SK-N-SH (cell line): Measurements from ENCODE around the gene CCR5AS.

ENCODE experiments used
- CTCF ChIA-PET: fragments of 300-600, 350-600 bp; formaldehyde crosslinking; extraction: SDS; loops from one replicate; lab custom pipeline; 2021; lab: Yijun Ruan, JAX
- POLR2A ChIA-PET: fragments of 350-600 bp; sonication (Branson Sonifier 250); formaldehyde crosslinking; extraction: SDS; loops from one replicate; lab custom pipeline; 2020; ENCODE audit warnings: antibody characterized with exemption, inconsistent platforms; lab: Yijun Ruan, JAX
- DNase-seq: peaks from one replicate; pipeline ENCODE4 v3.0.0; 2012
- H2AFZ ChIP-seq: fragments of 200-600 bp; sonication (generic); 2 replicates; pipeline ENCODE4 v1.8.1; 2016; ENCODE audit warnings: antibody characterized with exemption, mild to moderate bottlenecking, low read depth
- H3F3A ChIP-seq: fragments of 200-600 bp; sonication (generic); replicated peaks from 2 replicates; pipeline ENCODE3; 2016; ENCODE audit warnings: antibody characterized with exemption, mild to moderate bottlenecking; ENCODE audit not compliant: insufficient read depth
- H3K27ac ChIP-seq, 2 experiments: fragments of 200-500 bp in 1 of 2; fragments of 200-600 bp in 1 of 2; sonication (Bioruptor generic) in 1 of 2; sonication (generic), shearing (Covaris generic) in 1 of 2; 2 replicates each; pipeline versions ENCODE4 v1.5.1 to v1.6.1; 2014 to 2016; ENCODE audit warnings: low read depth in 2 of 2, inconsistent platforms in 1 of 2, low read length in 1 of 2, mild to moderate bottlenecking in 1 of 2, mixed read lengths in 1 of 2
- H3K27me3 ChIP-seq: fragments of 200-600 bp; sonication (generic), shearing (Covaris generic); 2 replicates; pipeline ENCODE4 v1.6.1; 2016; ENCODE audit warnings: mixed run types; ENCODE audit not compliant: insufficient read depth
- H3K36me3 ChIP-seq, 2 experiments: fragments of 200-500 bp in 1 of 2; fragments of 200-600 bp in 1 of 2; sonication (Bioruptor generic) in 1 of 2; sonication (generic) in 1 of 2; replicated peaks in 1 of 2; 2 replicates each; pipeline versions ENCODE3 to v1.5.1; 2014 to 2016; ENCODE audit warnings: low read length in 1 of 2, mild to moderate bottlenecking in 1 of 2; ENCODE audit not compliant: insufficient read depth in 2 of 2, control insufficient read depth in 1 of 2
- H3K4me1 ChIP-seq, 2 experiments: fragments of 200-500 bp in 1 of 2; fragments of 200-600 bp in 1 of 2; sonication (Bioruptor generic) in 1 of 2; sonication (generic), shearing (Covaris generic) in 1 of 2; 2 replicates each; pipeline versions ENCODE4 v1.5.1 to v1.6.1; 2014 to 2016; ENCODE audit warnings: low read depth in 1 of 2, low read length in 1 of 2, mixed run types in 1 of 2; ENCODE audit not compliant: insufficient read depth in 2 of 2, control insufficient read depth in 1 of 2
- H3K4me2 ChIP-seq: fragments of 200-600 bp; sonication (generic), shearing (Covaris generic); 2 replicates; pipeline ENCODE4 v1.6.1; 2017; ENCODE audit warnings: mixed run types
- H3K4me3 ChIP-seq, 2 experiments: fragments of 200-500 bp in 1 of 2; fragments of 200-600 bp in 1 of 2; sonication (Bioruptor generic) in 1 of 2; sonication (generic), shearing (Covaris generic) in 1 of 2; 2 replicates each; pipeline versions ENCODE4 v1.5.1 to v1.8.1; 2014 to 2016; ENCODE audit warnings: low read depth in 2 of 2, inconsistent platforms in 1 of 2, low read length in 1 of 2, mild to moderate bottlenecking in 1 of 2, mixed read lengths in 1 of 2, moderate library complexity in 1 of 2
- H3K79me2 ChIP-seq: fragments of 200-600 bp; sonication (generic); 2 replicates; pipeline ENCODE4 v1.8.1; 2017; ENCODE audit warnings: mild to moderate bottlenecking; ENCODE audit not compliant: insufficient read depth
- H3K9ac ChIP-seq: fragments of 200-600 bp; sonication (generic); 2 replicates; pipeline ENCODE4 v1.6.1; 2017; ENCODE audit warnings: mixed run types
- H3K9me2 ChIP-seq: fragments of 200-600 bp; sonication (generic); 2 replicates; pipeline ENCODE4 v1.6.1; 2017; ENCODE audit warnings: mixed run types
- H3K9me3 ChIP-seq: fragments of 200-600 bp; sonication (generic); 2 replicates; pipeline ENCODE4 v1.6.1; 2017; ENCODE audit warnings: mixed run types, mild to moderate bottlenecking, moderate library complexity
- H4K20me1 ChIP-seq: fragments of 200-600 bp; sonication (generic); 2 replicates; pipeline ENCODE4 v1.6.1; 2017; ENCODE audit warnings: mild to moderate bottlenecking, mixed run types; ENCODE audit not compliant: insufficient read depth
- ELF1 ChIP-seq: IDR thresholded peaks from 2 replicates; pipeline ENCODE4 v1.4.0; 2012
- EP300 ChIP-seq, 2 experiments: IDR thresholded peaks; 2 replicates each; pipeline versions ENCODE4 v1.4.0 to v1.6.1; 2012; ENCODE audit warnings: borderline replicate concordance in 1 of 2, low read depth in 1 of 2, low read length in 1 of 2
- EZH2phosphoT487 ChIP-seq: fragments of 200-600 bp; sonication (generic); IDR thresholded peaks from 2 replicates; pipeline ENCODE4 v1.6.1; 2017; ENCODE audit warnings: low read depth, mixed run types, mild to moderate bottlenecking, antibody characterized with exemption, moderate library complexity, borderline replicate concordance
- IRF3 ChIP-seq: fragments of 150-350 bp; IDR thresholded peaks from 2 replicates; pipeline ENCODE4 v1.6.1; 2016; ENCODE audit warnings: mild to moderate bottlenecking, low read depth, low read length
- JUND ChIP-seq: IDR thresholded peaks from 2 replicates; pipeline ENCODE4 v1.4.0; 2012
- POLR2AphosphoS5 ChIP-seq: IDR thresholded peaks from 2 replicates; pipeline ENCODE4 v1.6.1; 2012; ENCODE audit warnings: low read depth, low read length
- RFX5 ChIP-seq: IDR thresholded peaks from 2 replicates; pipeline ENCODE4 v1.6.1; 2012; ENCODE audit warnings: mild to moderate bottlenecking, improper control_type of control experiment, low read length
- RXRA ChIP-seq: IDR thresholded peaks from 2 replicates; pipeline ENCODE4 v1.4.0; 2012; ENCODE audit warnings: low read depth, mild to moderate bottlenecking, borderline replicate concordance
- SIN3A ChIP-seq: IDR thresholded peaks from 2 replicates; pipeline ENCODE4 v1.6.1; 2012; ENCODE audit warnings: low read depth, mild to moderate bottlenecking, low read length, moderate library complexity, borderline replicate concordance
- TAF1 ChIP-seq: IDR thresholded peaks from 2 replicates; pipeline ENCODE4 v1.6.1; 2012; ENCODE audit warnings: low read depth, mild to moderate bottlenecking, low read length, moderate library complexity, borderline replicate concordance
- TCF12 ChIP-seq: IDR thresholded peaks from 2 replicates; pipeline ENCODE4 v1.4.0; 2012
- TEAD4 ChIP-seq: IDR thresholded peaks from 2 replicates; pipeline ENCODE4 v1.4.0; 2012; ENCODE audit warnings: mild to moderate bottlenecking, borderline replicate concordance; ENCODE audit not compliant: insufficient read depth
- USF1 ChIP-seq: IDR thresholded peaks from 2 replicates; pipeline ENCODE4 v1.4.0; 2012; ENCODE audit warnings: low read depth, borderline replicate concordance
- ZBTB33 ChIP-seq: IDR thresholded peaks from 2 replicates; pipeline ENCODE4 v1.4.0; 2012; ENCODE audit warnings: low read depth, borderline replicate concordance
- WGBS: methylation state at CpG from one replicate; pipeline ENCODE4 v1.1.6; 2017; ENCODE audit warnings: low lambda C conversion rate; 5-methylcytosine and 5-hydroxymethylcytosine counted together

CCR5AS gene

GRCh38 chr3:46380471-46381221 is 26.2 kb downstream of the CCR5AS start:
- Histone ChIP-seq H3K4me1 (no peaks in the 10 kb centered on the region; a peak in 1 of 4 replicates), H3K9ac (no peak overlapping the region), H3K27ac (no peak overlapping the region), H3K36me3 (no peaks in the 10 kb centered on the region), H3K27me3 (peaks cover 43% of the 10 kb centered on the region; the same call in 1 of the 2 replicates), H3K4me2 (peak overlapping the region; percentile 64), H3K9me3 (no peaks in the 10 kb centered on the region), H3K9me2 (no peaks in the 10 kb centered on the region), H3F3A (no peaks in the 10 kb centered on the region), H4K20me1 (no peaks in the 10 kb centered on the region), H2AFZ (no peak overlapping the region), H3K4me3 (no peak overlapping the region), H3K79me2 (no peaks in the 10 kb centered on the region)
- POLR2A ChIA-PET, result no interaction called here
- DNase-seq, result no peak
- 33% methylated on average over 7 of the region's 8 CpGs for WGBS
- TF ChIP-seq USF1, result no peak
- no peak for TF ChIP-seq TCF12
- TF ChIP-seq EZH2phosphoT487, result no peak
- TF ChIP-seq IRF3, result no peak
- TF ChIP-seq TAF1, result no peak
- TF ChIP-seq RFX5, result no peak
- TF ChIP-seq RXRA, result no peak
- TF ChIP-seq TEAD4, result no peak
- TF ChIP-seq ZBTB33, result no peak
- no peak for TF ChIP-seq POLR2AphosphoS5
- TF ChIP-seq SIN3A, result no peak
- no peak for TF ChIP-seq ELF1
- no peak for TF ChIP-seq JUND
- TF ChIP-seq EP300 (IDR thresholded peaks at IDR 0.05; ENCODE audit: borderline replicate concordance in 1 of 2, low read depth in 1 of 2, low read length in 1 of 2), result no peak
- CTCF ChIA-PET, result no interaction called here
